Activated T-cell treated with anti-CD3 and anti-CD28 coated beads, Interleukin-2, amount 50 U/mL, for 24 hours (primary cell): Measurements from ENCODE around the gene MIEF2.

ENCODE experiments used
- DNase-seq: peaks from one replicate; pipeline ENCODE4 v3.0.0-alpha.2; 2020
- H3K27ac Mint-ChIP-seq: 2 replicates; pipeline ENCODE4 v1.8.0; 2020; ENCODE audit warnings: mild to moderate bottlenecking, mixed read lengths
- H3K27me3 Mint-ChIP-seq: 2 replicates; pipeline ENCODE4 v1.8.0; 2020; ENCODE audit warnings: mixed read lengths
- H3K36me3 Mint-ChIP-seq: 2 replicates; pipeline ENCODE4 v1.8.0; 2020; ENCODE audit warnings: low read depth, mixed read lengths
- H3K4me1 Mint-ChIP-seq: 2 replicates; pipeline ENCODE4 v1.8.0; 2020; ENCODE audit warnings: low read depth, mixed read lengths
- H3K4me3 Mint-ChIP-seq: 2 replicates; pipeline ENCODE4 v1.8.0; 2020; ENCODE audit warnings: mild to moderate bottlenecking, moderate library complexity, mixed read lengths
- H3K9me3 Mint-ChIP-seq: 2 replicates; pipeline ENCODE4 v1.8.0; 2020; ENCODE audit warnings: mixed read lengths

Gene MIEF2

GRCh38 chr17:18315961-18316360, 55.5 kb downstream of the MIEF2 start:
- Mint-ChIP-seq H3K9me3 (no peaks in the 10 kb centered on the region), H3K36me3 (peaks cover 92% of the 10 kb centered on the region), H3K4me1 (peaks cover 76% of the 10 kb centered on the region), H3K27ac (peak overlapping the region; percentile 100), H3K27me3 (no peaks in the 10 kb centered on the region), H3K4me3 (peak overlapping the region; percentile 97)
- DNase-seq: no peak
